ENCODE data around the gene GALNT15.

GALNT15 gene

DNA sequence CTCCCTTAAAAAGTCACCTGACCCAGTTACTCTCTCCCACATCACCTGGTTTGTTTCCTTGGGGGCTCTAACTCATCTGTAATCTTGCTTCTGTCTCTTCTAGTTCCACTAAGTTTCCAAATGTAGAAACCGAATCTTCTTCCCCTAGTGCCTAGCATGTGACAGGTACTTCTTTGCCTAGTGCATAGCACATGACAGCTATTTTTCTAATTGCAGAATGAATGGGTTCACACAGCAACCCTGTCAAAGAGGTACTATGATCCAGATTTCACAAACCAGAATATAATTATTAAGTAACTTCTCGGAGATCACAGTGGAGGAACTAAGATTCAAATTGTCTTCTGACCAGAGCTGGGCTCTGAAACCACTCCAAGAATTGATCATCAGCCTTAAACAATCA lies 82.8 kb downstream of the GALNT15 start:
- DNase-seq, result no peak

GRCh38 chr3:16258177-16258576 lies 83.7 kb downstream of the GALNT15 start:
- DNase-seq, result no peak

GRCh38 chr3:16258866-16259265 lies 84.4 kb downstream of the GALNT15 start:
- peak in 2 of 6 experiments; percentile 7 to 9 for DNase-seq

GRCh38 chr3:16260046-16260445 lies 85.6 kb downstream of the GALNT15 start:
- no peak for DNase-seq

DNA sequence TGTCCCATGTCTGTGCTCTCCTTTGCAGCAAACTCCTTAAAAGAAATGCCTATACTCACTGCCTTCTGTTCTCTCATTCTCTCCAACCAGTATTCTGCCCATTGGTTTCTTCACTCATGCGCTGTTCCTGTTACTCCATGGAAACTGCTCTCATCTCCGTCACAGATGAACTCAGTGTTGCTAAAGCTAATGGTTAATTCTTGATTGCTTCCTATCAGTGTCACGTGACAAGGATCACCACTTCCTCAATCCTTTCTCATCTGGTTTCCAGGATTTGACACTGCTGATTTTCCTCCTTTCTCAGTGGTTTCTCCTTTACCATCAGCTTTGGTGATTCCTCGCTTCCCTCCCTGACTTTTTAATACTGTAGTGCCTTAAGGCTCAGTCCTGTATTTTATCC lies 87.7 kb downstream of the GALNT15 start:
- no peak for DNase-seq

DNA sequence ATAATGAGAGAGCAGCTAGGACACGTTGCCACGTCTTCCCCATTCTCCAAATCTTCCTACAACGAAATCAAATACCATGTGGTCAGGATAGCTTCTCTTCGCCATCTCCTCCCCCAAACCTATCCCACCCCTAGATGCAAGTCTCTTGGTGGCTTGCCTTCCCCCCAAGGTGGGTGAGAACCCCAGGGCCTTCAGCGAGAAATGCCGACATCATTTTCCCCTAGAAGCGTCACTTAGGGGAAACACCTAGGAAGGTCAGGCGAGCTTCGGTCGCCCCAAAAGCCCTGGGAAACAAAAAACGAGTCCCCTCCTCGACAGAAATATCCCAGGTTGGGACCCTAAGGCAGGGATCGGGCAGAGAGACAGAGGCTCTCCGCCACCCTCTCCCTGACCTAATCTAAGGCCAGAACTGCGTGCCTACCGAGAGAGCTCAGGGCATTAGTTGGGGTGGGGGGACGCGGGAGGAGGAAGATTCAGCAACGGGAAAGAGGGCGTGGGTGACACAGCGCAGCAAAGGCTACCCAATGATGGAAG lies 89.8 kb downstream of the GALNT15 start:
- DNase-seq, result no peak

DNA sequence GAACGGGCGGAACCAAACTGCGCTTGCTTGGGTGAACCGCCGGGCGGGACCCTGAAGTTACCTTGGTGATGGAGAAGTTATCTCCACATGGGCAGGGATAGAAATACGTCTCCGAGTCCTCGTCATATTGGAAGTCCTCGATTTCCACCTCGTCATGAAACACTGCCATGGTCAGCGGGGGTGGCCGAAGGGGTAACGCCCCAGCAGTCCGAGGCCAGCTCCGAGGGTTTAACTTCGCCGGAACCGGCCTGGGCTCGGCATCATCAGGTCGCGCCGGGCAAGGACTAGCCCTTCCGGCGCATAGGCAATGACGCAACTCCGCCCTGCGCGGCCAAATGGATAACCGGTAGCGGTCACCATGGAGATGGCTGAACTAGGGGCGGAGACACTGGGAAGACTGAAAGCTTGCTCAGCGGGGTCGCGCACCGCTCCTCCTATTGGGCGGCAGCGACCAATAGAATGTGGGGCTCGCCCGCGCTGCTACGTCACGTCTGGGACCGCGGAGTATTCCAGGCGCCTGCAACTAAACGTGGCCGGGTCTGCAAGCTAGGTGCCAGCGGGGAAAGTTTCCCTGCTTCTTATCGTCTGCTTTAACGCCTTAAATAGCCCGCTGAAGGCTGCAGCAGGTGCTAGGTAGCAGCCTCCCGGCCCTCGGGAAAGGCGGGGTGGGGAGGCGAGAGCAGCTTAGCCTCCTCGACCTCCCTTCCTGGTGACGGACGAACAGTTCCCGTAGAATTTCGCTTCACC lies 90.4 kb downstream of the GALNT15 start, which contains the start of the genes DPH3 and OXNAD1:
DPH3 (minus strand) TSS at position 236 of the 747 bp plus-strand sequence; CDS start at position 169, 67 bp downstream.
OXNAD1 (plus strand) TSS at position 505 of the 747 bp plus-strand sequence. CDS start 5,741 bp downstream, outside the sequence.
- peak; percentile 95 to 99 (median 98) for DNase-seq

GRCh38 chr3:16265455-16265786 lies 90.9 kb downstream of the GALNT15 start:
- DNase-seq, result no peak

- DNase-seq, result no peak
Measured at GRCh38 chr3:16266714-16267113, 92.2 kb downstream of the GALNT15 start.

- DNase-seq, result no peak
Measured at GRCh38 chr3:16270855-16271254, 96.4 kb downstream of the GALNT15 start.

DNA sequence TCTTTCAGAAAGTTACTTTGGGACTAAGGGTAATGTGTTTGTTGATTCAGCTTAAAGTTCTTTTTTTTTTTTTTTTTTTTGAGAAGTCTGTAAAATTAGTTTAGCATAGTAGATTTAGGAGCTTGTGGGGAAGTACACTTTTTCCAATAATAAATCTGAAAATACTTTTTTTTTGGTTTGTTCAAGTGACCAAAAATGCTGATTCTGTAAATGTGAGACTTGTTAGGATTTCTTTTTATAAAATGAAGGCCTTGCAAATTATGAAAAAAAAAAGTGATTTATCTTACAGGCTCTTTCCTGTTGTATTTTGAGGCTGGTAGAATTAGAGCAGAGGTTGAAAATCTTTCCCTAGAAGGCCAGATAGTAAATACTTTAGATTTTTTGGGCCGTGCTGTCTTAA lies 98.1 kb downstream of the GALNT15 start:
- no peak for DNase-seq

- DNase-seq, result no peak
Measured at GRCh38 chr3:16273867-16274266, 99.4 kb downstream of the GALNT15 start.

GRCh38 chr3:16277471-16277870 lies 103.0 kb downstream of the GALNT15 start:
- no peak for DNase-seq

GRCh38 chr3:16279010-16279801 lies 104.7 kb downstream of the GALNT15 start:
- DNase-seq, result no peak

GRCh38 chr3:16280671-16281070 lies 106.2 kb downstream of the GALNT15 start:
- DNase-seq, result no peak
